ENCODE results near the gene SLC26A2. TPM values are rescaled to one million over a fixed set of nuclear protein-coding genes. Genes with fewer than 3 reads are reported as not detected.
A peak's percentile ranks its signal among the peaks of the same experiment; 100 is the strongest.

SLC26A2 gene
- polyA plus RNA-seq, 3 donors, result 1.8 to 2.9 (median 2.1) TPM

DNA sequence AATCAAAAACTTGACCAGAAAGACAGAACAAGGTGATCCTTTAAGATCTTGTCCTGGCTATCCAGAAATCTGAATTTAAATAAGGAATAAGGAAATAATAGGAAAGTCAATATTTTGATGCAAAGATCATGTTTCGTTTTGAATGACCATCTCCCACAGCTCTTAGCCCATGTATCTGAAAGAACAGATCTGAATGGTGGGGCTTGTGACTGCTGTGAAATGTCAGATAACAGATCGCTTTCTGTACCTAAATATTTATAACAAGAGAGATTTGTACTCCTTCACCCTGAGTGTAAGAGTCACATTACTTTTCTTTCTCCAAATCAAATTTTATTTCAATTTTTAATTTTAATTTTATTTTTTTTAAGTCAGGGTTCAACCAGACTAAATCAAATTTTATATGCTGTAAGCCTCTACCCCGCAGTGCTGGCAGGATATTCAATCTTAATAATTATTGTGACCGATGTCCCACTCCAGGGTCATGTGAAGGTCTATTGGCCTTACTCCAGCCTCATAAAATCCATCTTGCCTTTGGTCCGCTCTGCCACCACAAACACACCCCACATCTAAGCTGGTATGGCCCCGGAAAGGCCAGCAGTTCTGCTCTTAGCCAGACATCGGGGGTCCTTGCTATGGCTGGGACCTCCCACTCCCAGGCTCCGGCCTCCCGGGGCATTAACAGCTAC, 7.0 kb upstream of the SLC26A2 start:
- no peak overlapping the region for H3K27ac ChIP-seq (ENCODE audit: low read depth, low read length)
- WGBS, 3 donors, result 76 to 86% (median 80%) methylated on average over 9 of the region's 9 CpGs

DNA sequence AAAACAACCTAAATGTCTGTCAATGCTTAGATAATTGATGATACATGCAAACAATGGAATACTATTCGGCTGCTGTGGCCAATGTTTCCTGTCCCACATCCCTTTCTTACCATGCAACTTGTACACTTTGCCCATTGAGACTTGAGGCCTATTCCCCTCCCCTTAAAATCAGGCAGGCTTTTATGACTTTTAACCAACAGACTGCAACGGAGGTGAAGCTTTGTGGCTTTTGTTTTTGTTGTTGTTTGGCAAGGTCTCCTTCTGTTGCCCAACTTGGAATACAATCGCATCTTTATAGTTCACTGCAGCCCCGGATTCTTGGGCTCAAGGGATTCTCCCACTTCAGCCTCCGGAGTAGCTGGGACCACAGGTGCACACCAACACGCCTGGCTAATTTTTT, 5.8 kb upstream of the SLC26A2 start:
- 72 to 85% (median 74%) methylated on average over 6 of the region's 6 CpGs for WGBS, 3 donors
- no peak overlapping the region for H3K27ac ChIP-seq (ENCODE audit: low read depth, low read length)

DNA sequence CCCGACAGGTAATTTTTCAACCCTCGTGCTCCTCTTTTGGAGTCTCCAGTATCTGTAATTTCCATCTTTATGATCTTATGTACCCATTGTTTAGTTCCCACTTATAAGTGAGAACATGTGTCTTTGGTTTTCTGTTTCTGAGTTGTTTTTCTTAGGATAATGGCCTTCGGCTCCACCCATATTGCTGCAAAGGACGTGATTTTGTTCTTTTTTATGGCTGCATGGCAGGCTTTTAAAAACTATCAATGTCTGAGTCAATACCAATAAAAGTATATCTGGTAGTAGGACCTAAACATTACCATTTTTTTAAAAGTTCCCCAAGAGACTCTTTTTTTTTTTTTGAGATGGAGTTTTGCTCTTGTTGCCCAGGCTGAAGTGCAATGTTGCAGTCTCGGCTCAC, 3.9 kb upstream of the SLC26A2 start:
- WGBS, 3 donors, result 70 to 83% (median 73%) methylated on average over 5 of the region's 5 CpGs
- no peak overlapping the region for H3K27ac ChIP-seq (ENCODE audit: low read depth, low read length)

DNA sequence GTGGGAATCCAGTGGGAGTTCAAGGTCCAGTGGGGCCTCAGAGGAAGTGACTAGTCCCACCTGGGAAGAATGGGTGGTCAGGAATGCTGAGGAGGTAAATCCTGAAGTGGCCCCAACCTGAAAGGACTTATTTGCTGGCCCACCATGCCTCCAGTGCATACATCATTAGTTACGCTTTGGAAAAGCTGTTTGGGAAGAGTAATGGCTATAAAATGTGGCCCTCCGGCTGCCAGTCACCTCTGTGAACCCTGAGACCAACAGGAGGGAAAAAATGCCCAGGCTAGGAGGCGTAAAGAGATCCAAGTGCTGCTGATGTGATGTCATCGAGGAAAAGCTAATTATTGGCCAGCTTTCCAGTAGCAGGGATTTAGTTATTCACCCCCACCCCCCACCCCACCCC, 2.7 kb upstream of the SLC26A2 start:
- 79 to 91% (median 83%) methylated on average over 4 of the region's 4 CpGs for WGBS, 3 donors
- no peak overlapping the region for H3K27ac ChIP-seq (ENCODE audit: low read depth, low read length)

DNA sequence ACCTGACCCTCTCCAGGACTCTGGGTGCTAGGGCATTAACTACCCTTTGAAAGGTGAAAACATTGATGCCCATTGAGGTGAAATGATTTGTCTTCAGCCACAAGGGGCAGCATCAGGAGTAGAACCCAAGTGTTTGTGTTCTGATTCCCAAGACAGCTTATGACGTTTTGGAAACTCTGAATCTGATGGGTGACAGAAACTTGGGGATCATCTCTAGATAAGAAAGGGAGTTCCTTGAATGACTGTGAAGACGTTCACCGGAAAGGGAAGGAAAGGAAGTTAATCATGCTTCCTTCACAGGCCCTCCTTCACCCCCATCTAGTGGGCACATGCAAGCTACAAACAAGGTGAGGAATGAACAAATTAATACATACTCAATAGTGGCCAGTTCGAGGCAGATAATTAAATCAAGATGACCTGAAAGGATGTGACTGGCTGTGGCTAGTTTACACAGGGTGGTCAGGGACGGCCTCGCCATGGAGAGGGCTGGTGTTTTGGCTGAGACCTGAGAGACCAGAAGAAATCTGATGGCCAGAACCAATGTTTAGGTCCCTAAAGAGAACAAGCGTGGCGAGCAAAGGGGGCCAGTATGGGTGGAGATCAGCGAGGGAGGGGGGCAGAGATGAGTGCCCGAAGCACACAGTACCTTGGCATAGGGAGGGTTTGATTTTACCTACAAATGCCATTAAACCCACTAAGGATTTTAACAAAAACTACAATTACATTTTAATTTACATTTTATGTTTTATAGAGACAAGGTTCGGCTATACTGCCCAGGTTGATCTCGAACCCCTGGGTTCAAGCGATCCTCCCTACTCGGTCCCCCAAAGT, 937 bp upstream of the SLC26A2 start:
- WGBS, 3 donors, result 37 to 44% (median 40%) methylated on average over 14 of the region's 14 CpGs
- peak overlapping the region; percentile 61 for H3K27ac ChIP-seq (ENCODE audit: low read depth, low read length)

DNA sequence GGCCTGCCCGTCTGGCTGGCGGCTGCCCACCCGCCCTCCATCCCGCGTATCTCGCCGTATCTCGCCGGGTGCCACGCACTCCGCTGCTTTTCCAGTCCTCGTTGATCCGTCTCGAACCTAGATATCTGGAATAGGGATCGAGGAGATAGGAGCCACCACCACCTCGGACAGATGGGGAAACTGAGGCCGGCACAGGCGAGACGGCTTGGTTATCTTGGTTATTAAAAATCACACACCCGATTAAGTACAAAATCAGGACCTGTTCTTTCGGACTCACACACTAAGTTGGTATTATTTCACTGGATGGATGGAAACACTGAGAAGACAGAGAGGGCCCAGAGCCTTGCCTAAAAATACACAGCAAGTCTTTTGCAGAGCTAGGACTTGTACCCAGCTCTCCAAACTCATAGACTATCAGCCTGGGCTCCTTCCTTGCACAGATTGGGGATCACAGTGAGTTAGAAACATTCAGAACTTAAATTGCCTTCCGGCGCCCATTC, 678 bp downstream of the SLC26A2 start:
- WGBS, 3 donors, result 11 to 15% (median 13%) methylated on average over 23 of the region's 23 CpGs
- H3K27ac ChIP-seq (ENCODE audit: low read depth, low read length), result no peak overlapping the region

DNA sequence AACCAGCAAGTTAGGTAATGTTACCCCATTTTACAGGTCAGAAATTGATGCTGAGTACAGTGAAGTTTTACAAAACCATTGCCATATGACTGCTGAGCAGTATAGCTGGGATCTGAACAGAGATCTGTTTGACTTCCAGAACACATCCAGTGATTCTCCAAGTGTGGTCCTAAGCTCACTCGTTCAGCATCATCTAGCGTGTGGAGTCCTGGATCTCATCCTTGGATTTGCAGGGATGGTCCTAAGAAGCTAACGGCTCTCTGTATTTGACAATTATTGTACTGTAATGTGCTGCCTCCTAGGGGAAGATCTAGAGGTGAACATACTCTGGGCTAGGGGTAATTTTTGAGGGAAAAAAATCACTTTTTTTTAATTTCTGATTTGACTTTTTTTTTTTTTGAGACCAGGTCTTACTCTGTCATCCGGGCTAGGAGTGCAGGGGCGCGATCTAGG, 1.4 kb downstream of the SLC26A2 start:
- WGBS, 3 donors, result 65 to 75% (median 71%) methylated on average over 6 of the region's 6 CpGs
- H3K27ac ChIP-seq (ENCODE audit: low read depth, low read length), result no peak overlapping the region

DNA sequence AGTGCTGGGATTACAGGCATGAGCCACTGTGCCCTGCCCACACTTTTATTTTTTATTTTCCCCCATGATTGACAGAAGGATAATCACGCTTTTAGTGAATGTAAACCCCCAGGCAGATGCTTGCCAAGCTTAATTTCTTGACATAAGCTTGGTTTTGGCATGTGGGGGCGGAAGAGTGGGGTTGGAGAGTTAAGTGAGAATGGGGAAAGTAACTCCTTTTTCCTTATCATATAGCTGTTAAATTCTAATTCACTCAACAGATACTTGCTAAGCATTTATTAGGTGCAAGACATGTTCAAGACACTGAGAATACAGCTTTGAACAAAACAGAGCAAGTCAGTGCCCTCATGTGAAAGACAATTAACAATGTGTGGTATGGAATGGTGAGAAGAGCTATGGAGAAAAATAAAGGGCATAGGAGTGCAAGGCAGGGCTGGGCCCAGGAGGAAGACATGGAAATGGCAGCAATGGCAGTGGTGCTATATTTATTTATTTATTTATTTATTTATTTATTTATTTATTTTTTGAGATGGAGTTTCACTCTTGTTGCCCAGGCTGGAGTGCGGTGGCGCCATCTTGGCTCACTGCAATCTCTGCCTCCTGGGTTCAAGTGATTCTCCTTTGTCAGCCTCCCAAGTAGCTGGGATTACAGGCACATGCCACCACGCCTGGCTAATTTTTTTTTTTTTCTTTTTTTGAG, 2.2 kb downstream of the SLC26A2 start:
- H3K27ac ChIP-seq (ENCODE audit: low read depth, low read length), result no peak overlapping the region
- WGBS, 3 donors, result 94 to 97% (median 97%) methylated on average over 5 of the region's 5 CpGs

DNA sequence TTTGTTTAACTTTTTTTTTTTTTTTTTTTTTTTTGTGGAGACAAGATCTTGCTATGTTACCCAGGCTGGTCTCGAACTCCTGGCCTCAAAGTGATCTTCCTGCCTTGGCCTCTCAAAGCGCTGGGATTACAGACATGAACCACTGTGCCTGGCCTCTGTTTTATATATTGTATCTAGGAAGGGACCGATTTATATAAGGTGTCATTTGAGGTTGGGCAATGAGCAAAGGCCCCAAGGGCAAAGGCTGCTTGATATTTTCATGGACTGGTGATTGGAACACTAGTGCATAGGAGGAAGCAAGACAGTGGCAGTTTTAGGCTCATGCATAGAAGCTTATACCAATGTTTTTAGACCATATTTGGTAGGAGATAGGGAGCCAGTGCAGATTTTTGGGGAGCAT, 3.2 kb downstream of the SLC26A2 start:
- WGBS, 3 donors, result 98 to 99% (median 98%) methylated on average over 3 of the region's 3 CpGs
- H3K27ac ChIP-seq (ENCODE audit: low read depth, low read length), result no peak overlapping the region

DNA sequence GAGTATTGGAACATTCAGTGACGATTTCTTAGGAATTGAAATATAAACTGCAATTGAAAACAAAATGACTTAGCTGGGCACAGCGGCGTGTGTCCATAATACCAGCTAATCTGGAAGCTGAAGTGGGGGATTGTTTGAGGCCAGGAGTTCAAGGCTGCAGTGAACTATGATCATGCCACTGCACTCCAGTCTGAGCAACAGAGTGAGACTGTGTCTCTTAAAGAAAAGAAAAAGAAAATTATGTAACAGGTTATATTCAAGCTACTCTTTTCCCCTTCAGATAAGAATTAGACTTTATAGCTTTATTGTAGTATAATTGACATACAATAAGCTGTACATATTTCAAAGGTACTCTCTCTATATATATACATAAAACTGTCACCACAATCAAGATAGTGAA, 6.4 kb downstream of the SLC26A2 start:
- H3K27ac ChIP-seq (ENCODE audit: low read depth, low read length), result no peak overlapping the region
- 49 to 87% (median 80%) methylated on average over 3 of the region's 3 CpGs for WGBS, 3 donors

DNA sequence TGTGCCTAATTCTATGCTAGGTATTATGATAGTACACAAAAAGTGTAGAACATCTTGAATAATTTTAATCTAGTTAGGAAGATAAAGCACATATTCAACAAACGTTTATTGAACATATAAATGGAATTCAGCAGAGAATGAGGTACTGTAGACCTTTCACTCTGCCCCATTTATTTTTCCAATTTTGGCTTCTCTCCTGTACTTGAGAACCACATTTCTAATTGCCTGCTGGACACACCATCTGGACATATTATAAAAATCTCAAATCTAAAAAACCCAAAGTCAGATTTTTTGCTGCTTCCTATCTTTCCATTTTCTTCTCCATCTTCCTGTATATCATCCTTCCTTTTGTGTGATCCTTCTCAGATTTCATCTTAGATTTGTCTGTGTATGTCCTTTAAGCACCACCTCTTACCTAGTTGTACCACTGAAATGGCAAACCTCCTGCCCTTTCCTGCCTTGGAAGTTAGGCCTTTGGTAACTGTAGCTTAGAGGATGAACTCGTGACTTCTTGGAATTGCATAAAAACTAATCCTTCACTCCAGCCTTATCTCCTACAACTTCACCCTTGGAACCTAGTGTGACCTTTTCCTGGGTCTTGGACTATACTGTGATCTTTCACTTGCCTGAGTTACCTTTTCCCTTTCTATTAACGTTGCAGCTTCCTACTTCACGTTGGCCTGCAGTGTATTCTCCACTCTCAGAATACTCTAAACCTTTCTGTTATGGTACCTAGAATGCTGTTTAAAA, 8.8 kb downstream of the SLC26A2 start:
- WGBS, 3 donors, result 81 to 88% (median 85%) methylated on average over 4 of the region's 4 CpGs

DNA sequence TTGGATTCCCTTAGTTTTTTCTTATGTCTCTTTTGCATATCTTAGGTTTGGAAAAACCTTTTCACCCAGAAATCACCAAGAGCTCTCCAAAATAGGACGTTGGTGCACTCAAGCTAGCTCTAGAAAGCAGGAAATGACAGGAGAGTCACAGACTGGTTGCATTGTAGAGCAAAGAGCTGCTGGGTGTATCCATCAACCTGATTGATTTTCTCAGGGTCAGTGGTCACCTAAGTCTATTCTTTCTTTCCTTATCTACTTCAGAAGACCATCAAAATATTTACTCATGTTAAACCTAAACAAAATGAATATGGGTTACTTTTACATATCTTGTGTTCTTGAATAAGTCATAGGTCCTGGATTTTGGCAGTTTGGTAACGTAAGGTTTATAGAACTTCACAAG, 14.9 kb downstream of the SLC26A2 start:
- 52 to 59% (median 56%) methylated on average over 2 of the region's 2 CpGs for WGBS, 3 donors
- no peak overlapping the region for H3K27ac ChIP-seq (ENCODE audit: low read depth, low read length)

More for the DNA sequence above, 8.8 kb downstream of the SLC26A2 start:
- H3K27ac ChIP-seq (ENCODE audit: low read depth, low read length), result no peak overlapping the region

DNA sequence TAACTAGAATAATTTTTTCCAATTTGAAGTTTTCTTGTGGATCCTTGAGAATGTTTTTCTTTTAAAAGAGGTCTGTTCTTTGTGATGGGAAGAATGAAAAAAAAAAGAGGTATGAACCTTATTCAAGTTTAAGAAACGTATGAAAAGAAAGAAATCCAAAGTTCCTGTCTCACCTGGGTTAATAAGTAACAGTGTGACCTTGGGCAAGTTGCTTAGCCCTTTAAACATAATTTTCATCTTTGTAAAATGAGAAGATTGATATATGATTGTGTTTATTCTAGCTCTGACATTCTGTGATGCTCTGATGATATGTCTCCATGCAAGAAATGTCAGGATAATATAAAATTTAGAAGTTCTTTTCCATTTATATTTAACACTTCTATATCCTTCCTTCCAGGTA, 19.3 kb downstream of the SLC26A2 start:
- no peak overlapping the region for H3K27ac ChIP-seq (ENCODE audit: low read depth, low read length)
- WGBS, 3 donors, result 27 to 86% (median 85%) methylated on average over 1 of the region's 1 CpG

DNA sequence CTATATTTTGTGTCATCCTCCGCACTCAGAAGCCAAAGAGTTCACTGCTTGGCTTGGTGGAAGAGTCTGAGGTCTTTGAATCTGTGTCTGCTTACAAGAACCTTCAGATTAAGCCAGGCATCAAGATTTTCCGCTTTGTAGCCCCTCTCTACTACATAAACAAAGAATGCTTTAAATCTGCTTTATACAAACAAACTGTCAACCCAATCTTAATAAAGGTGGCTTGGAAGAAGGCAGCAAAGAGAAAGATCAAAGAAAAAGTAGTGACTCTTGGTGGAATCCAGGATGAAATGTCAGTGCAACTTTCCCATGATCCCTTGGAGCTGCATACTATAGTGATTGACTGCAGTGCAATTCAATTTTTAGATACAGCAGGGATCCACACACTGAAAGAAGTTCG, 20.6 kb downstream of the SLC26A2 start:
- WGBS, 3 donors, result 86 to 93% (median 88%) methylated on average over 3 of the region's 3 CpGs
- no peak overlapping the region for H3K27ac ChIP-seq (ENCODE audit: low read depth, low read length)

DNA sequence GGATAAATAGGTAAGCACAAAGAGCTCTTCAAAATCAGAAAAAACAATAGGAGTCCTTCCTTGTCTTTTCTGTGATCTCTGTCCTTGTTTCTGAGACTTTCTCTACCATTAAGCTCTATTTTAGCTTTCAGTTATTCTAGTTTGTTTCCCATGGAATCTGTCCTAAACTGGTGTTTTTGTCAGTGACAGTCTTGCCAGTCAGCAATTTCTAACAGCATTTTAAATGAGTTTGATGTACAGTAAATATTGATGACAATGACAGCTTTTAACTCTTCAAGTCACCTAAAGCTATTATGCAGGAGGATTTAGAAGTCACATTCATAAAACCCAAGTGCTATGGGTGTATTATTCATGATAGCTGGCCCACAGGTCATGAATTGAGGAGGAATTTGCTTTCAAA, 21.9 kb downstream of the SLC26A2 start:
- H3K27ac ChIP-seq (ENCODE audit: low read depth, low read length), result no peak overlapping the region

DNA sequence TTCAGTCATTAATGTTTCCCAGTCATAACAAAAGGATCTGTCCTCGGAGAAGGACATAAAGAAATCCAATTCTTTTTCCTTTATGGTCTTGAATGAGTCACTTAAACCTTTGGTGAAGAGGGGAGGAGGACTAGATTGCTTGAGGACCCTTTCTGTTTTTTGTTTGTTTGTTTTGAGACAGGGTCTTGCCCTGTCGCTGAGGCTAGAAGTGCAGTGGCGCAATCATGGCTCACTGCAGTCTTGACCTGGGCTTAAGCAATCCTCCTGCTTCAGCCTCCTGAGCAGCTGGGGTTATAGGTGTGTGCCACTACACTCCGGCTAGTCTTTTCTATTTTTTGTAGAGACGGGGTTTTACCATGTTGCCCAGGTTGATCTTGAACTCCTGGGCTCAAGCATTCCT, 27.6 kb downstream of the SLC26A2 start:
- WGBS, 3 donors, result 76 to 87% (median 83%) methylated on average over 5 of the region's 5 CpGs
- H3K27ac ChIP-seq (ENCODE audit: low read depth, low read length), result no peak overlapping the region

DNA sequence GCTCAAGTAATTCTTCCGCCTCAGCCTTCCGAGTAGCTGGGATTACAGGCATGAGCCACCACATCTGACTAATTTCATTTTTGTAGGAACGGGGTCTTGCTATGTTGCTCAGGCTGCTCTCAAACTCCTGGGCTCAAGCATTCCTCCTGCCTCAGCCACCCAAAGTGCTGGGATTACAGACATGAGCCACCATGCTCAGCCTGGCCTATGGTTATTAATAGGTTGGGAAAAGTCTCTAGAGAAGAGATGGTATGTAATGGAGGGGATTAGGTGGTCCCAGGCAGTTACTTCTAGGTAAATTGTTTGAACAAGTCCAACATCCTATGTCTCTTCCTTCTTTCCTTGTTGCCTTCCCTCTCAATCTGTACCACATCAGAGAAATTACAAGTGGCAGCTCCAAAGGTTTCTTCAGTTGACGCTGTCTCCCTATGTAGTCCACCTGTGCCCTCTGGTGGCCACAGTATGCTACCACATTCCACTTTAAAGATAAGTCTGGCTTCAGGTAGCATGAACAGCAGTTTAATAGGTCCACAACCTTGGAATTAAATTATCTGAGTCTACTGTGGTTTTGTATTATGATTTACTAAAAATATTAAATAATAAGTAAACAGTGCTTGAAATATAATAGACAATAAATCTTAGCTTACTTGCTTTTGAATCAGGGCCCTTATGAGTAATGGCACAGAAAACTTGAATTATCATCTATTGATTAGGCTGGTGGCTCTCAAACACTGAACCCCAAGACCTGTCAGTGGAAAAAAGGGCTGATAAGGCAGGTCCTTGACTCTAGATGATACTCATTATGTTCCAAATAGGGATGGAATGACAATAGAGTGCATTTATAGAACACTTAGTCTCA, 30.2 kb downstream of the SLC26A2 start:
- no peak overlapping the region for H3K27ac ChIP-seq (ENCODE audit: low read depth, low read length)
- WGBS, 3 donors, result 68 to 71% (median 69%) methylated on average over 4 of the region's 4 CpGs

DNA sequence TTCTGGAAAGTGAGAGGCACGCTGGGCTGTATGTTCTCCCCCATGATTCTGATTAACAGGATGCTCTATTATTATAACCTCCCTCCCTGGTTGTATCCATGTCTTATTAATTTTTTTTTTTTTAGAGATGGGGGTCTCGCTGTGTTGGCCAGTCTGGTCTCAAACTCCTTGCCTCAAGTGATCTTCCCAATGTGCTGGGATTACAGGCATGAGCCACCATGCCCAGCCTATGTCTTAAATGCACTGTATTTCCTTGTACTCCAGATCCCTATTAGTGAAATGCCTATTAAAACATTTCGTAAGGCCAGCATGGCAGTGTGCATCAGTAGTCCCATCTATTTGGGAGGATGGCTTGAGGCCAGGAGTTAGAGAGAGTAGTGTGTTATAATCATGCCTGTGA, 32.9 kb downstream of the SLC26A2 start:
- H3K27ac ChIP-seq (ENCODE audit: low read depth, low read length), result no peak overlapping the region
- 91 to 94% (median 94%) methylated on average over 3 of the region's 3 CpGs for WGBS, 3 donors
